ENCODE measurements around the gene TASP1. TPM values are rescaled to one million over a fixed set of nuclear protein-coding genes. Genes with fewer than 3 reads are reported as not detected.

The TASP1 gene
- total RNA-seq, 1 donor from 2014 or later: 14.3 TPM

DNA sequence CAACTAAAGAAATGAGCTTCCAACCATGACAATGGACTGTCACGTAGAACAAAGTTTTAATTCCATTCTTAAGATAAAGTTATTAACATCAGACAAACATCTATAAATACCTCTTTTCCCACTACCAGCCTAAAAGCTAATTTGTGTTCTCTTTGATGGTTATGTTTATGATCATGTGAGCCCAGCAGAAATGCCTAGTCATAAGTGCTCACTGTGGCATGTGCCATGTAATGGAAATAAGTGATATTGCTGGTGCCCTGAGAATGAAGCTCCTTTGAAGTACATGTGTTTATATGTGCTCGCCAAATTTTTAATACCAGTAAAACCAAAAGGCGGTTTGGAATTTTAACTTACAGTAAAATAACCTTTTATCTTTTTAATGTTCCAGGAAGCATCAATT, 211.9 kb downstream of the TASP1 start:
- intact Hi-C loops (cut with DNase I): no loop called here
- H3K4me1 ChIP-seq: no peaks in the 10 kb centered on the region
- no peaks in the 10 kb centered on the region for H3K9me3 ChIP-seq
- H3K27ac ChIP-seq: no peak overlapping the region
- H3K27me3 ChIP-seq (ENCODE audit: low read depth): no peaks in the 10 kb centered on the region
- DNase-seq: no peak
- H3K4me3 ChIP-seq: no peak overlapping the region
- TF ChIP-seq, protein P1, sequence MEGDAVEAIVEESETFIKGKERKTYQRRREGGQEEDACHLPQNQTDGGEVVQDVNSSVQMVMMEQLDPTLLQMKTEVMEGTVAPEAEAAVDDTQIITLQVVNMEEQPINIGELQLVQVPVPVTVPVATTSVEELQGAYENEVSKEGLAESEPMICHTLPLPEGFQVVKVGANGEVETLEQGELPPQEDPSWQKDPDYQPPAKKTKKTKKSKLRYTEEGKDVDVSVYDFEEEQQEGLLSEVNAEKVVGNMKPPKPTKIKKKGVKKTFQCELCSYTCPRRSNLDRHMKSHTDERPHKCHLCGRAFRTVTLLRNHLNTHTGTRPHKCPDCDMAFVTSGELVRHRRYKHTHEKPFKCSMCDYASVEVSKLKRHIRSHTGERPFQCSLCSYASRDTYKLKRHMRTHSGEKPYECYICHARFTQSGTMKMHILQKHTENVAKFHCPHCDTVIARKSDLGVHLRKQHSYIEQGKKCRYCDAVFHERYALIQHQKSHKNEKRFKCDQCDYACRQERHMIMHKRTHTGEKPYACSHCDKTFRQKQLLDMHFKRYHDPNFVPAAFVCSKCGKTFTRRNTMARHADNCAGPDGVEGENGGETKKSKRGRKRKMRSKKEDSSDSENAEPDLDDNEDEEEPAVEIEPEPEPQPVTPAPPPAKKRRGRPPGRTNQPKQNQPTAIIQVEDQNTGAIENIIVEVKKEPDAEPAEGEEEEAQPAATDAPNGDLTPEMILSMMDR (IDR thresholded peaks at IDR 0.05): no peak
- H3K36me3 ChIP-seq: no peaks in the 10 kb centered on the region
- ATAC-seq: no peak

GRCh38 chr20:13425381-13426135, 213.2 kb downstream of the TASP1 start:
- H3K4me3 ChIP-seq: no peak overlapping the region
- TF ChIP-seq, protein P1 (IDR thresholded peaks at IDR 0.05): no peak
- H3K27me3 ChIP-seq (ENCODE audit: low read depth): no peaks in the 10 kb centered on the region
- H3K27ac ChIP-seq: no peak overlapping the region
- H3K36me3 ChIP-seq: no peaks in the 10 kb centered on the region
- H3K4me1 ChIP-seq: no peaks in the 10 kb centered on the region
- ATAC-seq (no peak), DNase-seq (no peak)
- H3K9me3 ChIP-seq: no peaks in the 10 kb centered on the region
- intact Hi-C loops (cut with DNase I): no loop called here

DNA sequence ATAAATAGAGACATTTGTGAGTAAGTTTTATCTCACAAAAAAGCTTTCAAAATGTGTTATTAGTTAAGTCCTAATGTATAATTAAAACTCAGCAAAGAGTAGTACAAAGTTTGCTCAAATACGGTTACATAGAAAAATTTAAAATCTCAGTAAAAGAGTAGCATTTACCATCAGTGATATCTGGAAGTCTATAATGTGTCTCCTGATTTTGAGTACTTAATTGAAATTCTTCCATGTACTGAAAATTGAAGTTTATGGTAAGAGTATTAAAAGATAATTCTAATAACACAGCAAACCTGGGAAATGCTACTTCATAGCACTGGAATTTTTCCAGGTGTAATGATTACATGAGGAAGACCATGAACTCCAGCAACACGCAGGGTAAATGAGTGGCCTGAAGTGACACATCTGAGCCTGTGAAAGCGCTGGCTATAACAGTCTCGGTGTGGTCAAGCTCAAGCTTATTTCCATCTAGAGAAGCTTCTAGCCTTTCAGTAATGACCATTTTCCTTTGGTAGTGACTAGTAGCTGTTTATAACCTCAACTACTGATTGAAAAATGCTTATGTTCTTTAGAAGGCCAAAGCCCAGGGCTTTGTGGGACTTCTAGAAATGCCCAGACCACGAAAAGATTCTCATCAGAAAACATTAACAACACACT, 214.4 kb downstream of the TASP1 start:
- Histone ChIP-seq H3K27ac (no peak overlapping the region), H3K27me3 (ENCODE audit: low read depth) (no peaks in the 10 kb centered on the region), H3K4me1 (no peaks in the 10 kb centered on the region), H3K36me3 (no peaks in the 10 kb centered on the region), H3K4me3 (no peak overlapping the region), H3K9me3 (no peaks in the 10 kb centered on the region)
- TF ChIP-seq, protein P1 (IDR thresholded peaks at IDR 0.05): no peak
- DNase-seq (no peak), ATAC-seq (no peak)
- intact Hi-C loops (cut with DNase I): no loop called here

- Histone ChIP-seq H3K36me3 (no peaks in the 10 kb centered on the region), H3K4me3 (no peak overlapping the region), H3K27ac (no peak overlapping the region), H3K27me3 (ENCODE audit: low read depth) (no peaks in the 10 kb centered on the region), H3K4me1 (no peaks in the 10 kb centered on the region), H3K9me3 (no peaks in the 10 kb centered on the region)
- TF ChIP-seq, protein P1 (IDR thresholded peaks at IDR 0.05): no peak
- DNase-seq (no peak), ATAC-seq (no peak)
- intact Hi-C loops (cut with DNase I): no loop called here
Measured at GRCh38 chr20:13423472-13424173, 215.1 kb downstream of the TASP1 start.

GRCh38 chr20:13422637-13423036, 216.1 kb downstream of the TASP1 start:
- DNase-seq (no peak), ATAC-seq (no peak)
- Histone ChIP-seq H3K9me3 (no peaks in the 10 kb centered on the region), H3K4me3 (no peak overlapping the region), H3K27me3 (ENCODE audit: low read depth) (no peaks in the 10 kb centered on the region), H3K4me1 (no peaks in the 10 kb centered on the region), H3K36me3 (no peaks in the 10 kb centered on the region), H3K27ac (no peak overlapping the region)
- TF ChIP-seq, protein P1 (IDR thresholded peaks at IDR 0.05): no peak
- intact Hi-C loops (cut with DNase I): no loop called here

Data from lower lobe of right lung (tissue), 2 donors.